Esophagus squamous epithelium (tissue), 5 donors: ENCODE data around the gene CIB2. TPM values are rescaled to one million over a fixed set of nuclear protein-coding genes. Genes with fewer than 3 reads are reported as not detected.
A peak's percentile ranks its signal among the peaks of the same experiment; 100 is the strongest.

ENCODE experiments used
- DNase-seq: peaks from one replicate; lab custom pipeline; 2025; lab: John Stamatoyannopoulos, UW
- H3K27ac ChIP-seq, 4 donors: fragments of 200-600 bp; sonication (generic); one replicate each; pipeline ENCODE4 v1.5.1; 2016 to 2019; ENCODE audit warnings: mild to moderate bottlenecking in 1 of 4
- H3K27me3 ChIP-seq, 4 donors: fragments of 200-600 bp; sonication (generic); 1 replicate in 3 of 4; 2 replicates in 1 of 4; pipeline versions ENCODE4 v1.5.1 to v1.6.0; 2017 to 2021; ENCODE audit warnings: antibody characterized with exemption in 1 of 4
- H3K36me3 ChIP-seq, 3 donors: fragments of 200-600 bp; sonication (generic); one replicate each; pipeline ENCODE4 v1.5.1; 2016 to 2019
- H3K4me1 ChIP-seq, 3 donors: fragments of 200-600 bp; sonication (generic); one replicate each; pipeline ENCODE4 v1.5.1; 2017 to 2019
- H3K4me3 ChIP-seq, 4 donors: fragments of 200-600 bp; sonication (generic); 1 replicate in 3 of 4; 2 replicates in 1 of 4; pipeline ENCODE4 v1.5.1; 2016 to 2019; ENCODE audit warnings: mild to moderate bottlenecking in 2 of 4, moderate library complexity in 1 of 4
- H3K9me3 ChIP-seq, 3 donors: fragments of 200-600 bp; sonication (generic); one replicate each; pipeline ENCODE4 v1.5.1; 2016 to 2019
- CTCF ChIP-seq, 6 experiments: fragments of 450-650 bp in 4 of 6; fragments of 200-600 bp in 2 of 6; sonication (generic) in 2 of 6; IDR thresholded peaks; one replicate each; pipeline ENCODE4 v1.5.1; 2016 to 2019; ENCODE audit warnings: antibody characterized with exemption in 6 of 6, mild to moderate bottlenecking in 4 of 6, moderate library complexity in 4 of 6
- POLR2A ChIP-seq, 4 donors: fragments of 450-650 bp; IDR thresholded peaks; one replicate each; pipeline ENCODE4 v1.6.1; 2017; ENCODE audit warnings: antibody characterized with exemption in 4 of 4, mild to moderate bottlenecking in 4 of 4, moderate library complexity in 3 of 4
- WGBS, 2 donors: methylation state at CpG; one replicate each; pipeline ENCODE4 v1.1.5; 2018; 5-methylcytosine and 5-hydroxymethylcytosine counted together
- intact Hi-C: fragments of 100-400 bp; cut with DNase I; formaldehyde crosslinking; loops from one replicate; pipeline ENCODE4 v1.15.0; 2022
- total RNA-seq, 4 donors: library from RNA; depleted of rRNA; stranded (reverse); fragments of >200 nt; gene quantifications; one replicate each; pipeline ENCODE4 v1.1.0, GENCODE V29; 2016
- donor health status: DM: yes; HTN: yes; CAD: no.

CIB2 gene
- total RNA-seq, 4 donors from 2014 or later, result 1.1 to 11.8 (median 1.5) TPM

GRCh38 chr15:78070049-78070700 lies 61.1 kb downstream of the CIB2 start:
- Histone ChIP-seq H3K4me1 (peaks cover 44 to 100% (median 73%) of the 10 kb centered on the region in 3 donors), H3K27ac (peak overlapping the region in 3 of 4 donors; percentile 64 to 90 (median 87)), H3K27me3 (no peaks in the 10 kb centered on the region), H3K4me3 (no peak overlapping the region), H3K9me3 (no peaks in the 10 kb centered on the region), H3K36me3 (no peaks in the 10 kb centered on the region)
- TF ChIP-seq CTCF (IDR thresholded peaks at IDR 0.05) (no peak), POLR2A (IDR thresholded peaks at IDR 0.05) (no peak)
- 68 to 71% methylated on average over 4 of the region's 4 CpGs for WGBS, 2 donors
- intact Hi-C loops, result no loop called here
- DNase-seq, result no peak

- no peaks in the 10 kb centered on the region for H3K36me3 ChIP-seq
- intact Hi-C loops, result no loop called here
- no peaks in the 10 kb centered on the region for H3K9me3 ChIP-seq
- WGBS, 2 donors, result 61 to 68% methylated on average over 5 of the region's 5 CpGs
- no peak for TF ChIP-seq POLR2A (IDR thresholded peaks at IDR 0.05)
- no peak for TF ChIP-seq CTCF (IDR thresholded peaks at IDR 0.05)
- peak overlapping the region; percentile 23 to 90 (median 76) for H3K27ac ChIP-seq
- no peak overlapping the region for H3K4me3 ChIP-seq
- no peaks in the 10 kb centered on the region for H3K27me3 ChIP-seq
- peaks cover 46 to 100% (median 77%) of the 10 kb centered on the region in 3 donors for H3K4me1 ChIP-seq
- no peak for DNase-seq
Observed at GRCh38 chr15:78069462-78070029, 61.7 kb downstream of the CIB2 start.

- H3K4me3 ChIP-seq, result peak overlapping the region in 1 of 4 donors; percentile 36
- no peaks in the 10 kb centered on the region for H3K36me3 ChIP-seq
- no peaks in the 10 kb centered on the region for H3K9me3 ChIP-seq
- no peak for DNase-seq
- peak overlapping the region; percentile 23 to 90 (median 76) for H3K27ac ChIP-seq
- peaks cover 48 to 100% (median 82%) of the 10 kb centered on the region in 3 donors for H3K4me1 ChIP-seq
- intact Hi-C loops, result no loop called here
- WGBS, 2 donors, result 58 to 62% methylated on average over 6 to 7 of the region's 7 CpGs
- TF ChIP-seq POLR2A (IDR thresholded peaks at IDR 0.05) (no peak), CTCF (IDR thresholded peaks at IDR 0.05) (no peak)
- H3K27me3 ChIP-seq, result no peaks in the 10 kb centered on the region
Observed at GRCh38 chr15:78069052-78069414, 62.2 kb downstream of the CIB2 start.

DNA sequence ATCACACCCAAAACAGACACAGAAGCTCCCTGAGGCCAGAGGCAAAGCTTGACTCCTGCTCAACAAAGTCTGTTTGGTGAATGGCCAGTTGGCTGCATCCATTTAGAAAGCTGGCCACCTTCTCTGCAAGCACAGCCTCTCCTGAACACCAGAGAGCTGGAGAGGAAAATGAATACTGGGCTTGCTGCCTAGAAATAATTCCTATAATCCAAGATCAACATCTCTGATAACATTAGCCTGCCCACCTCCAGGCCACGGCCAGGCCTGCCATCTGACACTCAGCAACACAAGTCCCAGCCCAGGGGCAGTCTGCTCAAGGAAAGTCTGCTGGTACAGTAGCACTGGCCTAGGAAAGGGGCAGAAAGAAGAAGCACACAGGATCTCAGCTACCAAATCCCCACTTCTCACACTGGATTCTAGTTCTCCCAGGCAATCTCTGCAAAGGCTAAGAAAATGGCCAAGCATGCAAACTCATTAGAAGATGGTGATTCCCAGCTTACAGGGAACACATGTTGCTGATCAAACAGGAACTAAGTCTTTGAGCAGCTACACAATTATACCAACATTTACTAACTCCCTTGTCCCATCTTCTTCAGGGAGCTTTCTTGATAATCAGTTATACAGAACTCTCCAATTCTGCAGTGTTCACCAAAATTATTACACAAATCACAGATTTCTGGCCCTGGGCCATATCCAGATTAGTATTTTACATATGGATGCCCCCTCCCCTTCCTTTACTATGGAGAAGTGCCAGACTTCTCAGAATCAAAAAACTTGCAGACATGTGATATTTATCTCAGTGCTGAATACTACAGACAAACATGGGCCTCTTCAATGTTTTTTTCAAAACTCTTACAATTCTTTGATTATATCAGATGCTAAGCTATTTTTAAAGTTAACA lies 63.7 kb downstream of the CIB2 start:
- WGBS, 2 donors, result 11 to 40% methylated on average over 1 of the region's 1 CpG
- no peaks in the 10 kb centered on the region for H3K9me3 ChIP-seq
- H3K27me3 ChIP-seq, result no peaks in the 10 kb centered on the region
- H3K4me1 ChIP-seq, result peaks cover 56 to 98% (median 85%) of the 10 kb centered on the region in 3 donors
- TF ChIP-seq POLR2A (IDR thresholded peaks at IDR 0.05) (no peak), CTCF (IDR thresholded peaks at IDR 0.05) (no peak)
- peak overlapping the region; percentile 41 to 90 (median 76) for H3K27ac ChIP-seq
- H3K4me3 ChIP-seq, result peak overlapping the region in 1 of 4 donors; percentile 1
- DNase-seq, result no peak
- intact Hi-C loops, result no loop called here
- H3K36me3 ChIP-seq, result no peaks in the 10 kb centered on the region
